Stimulated activated CD4-positive, alpha-beta T cell treated with anti-CD3 and anti-CD28 coated beads, Interleukin-1b, Interleukin-23, amount 100 ng/mL, for 48 hours (primary cell): ENCODE measurements around the gene AHCY.
"Not testable (repeated sequence)": the region's sequence is repeated elsewhere in the genome, so short reads cannot be mapped to it uniquely, and the experiment has no call there.

Experiments
- DNase-seq: peaks from one replicate; pipeline ENCODE4 v3.0.0-alpha.2; 2020

The AHCY gene

GRCh38 chr20:34251619-34252018 lies 51.5 kb downstream of the AHCY start:
- no peak for DNase-seq

GRCh38 chr20:34250005-34250404 lies 53.1 kb downstream of the AHCY start:
- DNase-seq, result no peak

GRCh38 chr20:34249291-34249690 lies 53.9 kb downstream of the AHCY start:
- DNase-seq, result peak; percentile 31

GRCh38 chr20:34246126-34246626 lies 57.0 kb downstream of the AHCY start:
- no peak for DNase-seq

- no peak for DNase-seq
These were observed 59.8 kb downstream of the AHCY start for GRCh38 chr20:34243377-34243776.

- DNase-seq, result no peak
These were observed 60.3 kb downstream of the AHCY start for GRCh38 chr20:34242879-34243278.

GRCh38 chr20:34242015-34242414 lies 61.1 kb downstream of the AHCY start:
- DNase-seq, result not testable (repeated sequence)

GRCh38 chr20:34240693-34241615 lies 62.2 kb downstream of the AHCY start, which contains the start of gene ASIP:
Gene ASIP, plus strand, starts transcription at chr20:34241423. Its CDS starts 18,952 bp downstream, at chr20:34260375.
- no peak for DNase-seq

- no peak for DNase-seq
These were observed 63.0 kb downstream of the AHCY start for GRCh38 chr20:34240121-34240520.

GRCh38 chr20:34237942-34238341 lies 65.2 kb downstream of the AHCY start:
- DNase-seq, result no peak

GRCh38 chr20:34235875-34236274 lies 67.3 kb downstream of the AHCY start:
- DNase-seq, result no peak

- no peak for DNase-seq
These were observed 69.5 kb downstream of the AHCY start for GRCh38 chr20:34233687-34234086.

GRCh38 chr20:34232494-34233087 lies 70.6 kb downstream of the AHCY start:
- no peak for DNase-seq

GRCh38 chr20:34231634-34232033 lies 71.5 kb downstream of the AHCY start:
- no peak for DNase-seq
